Smooth muscle cell (in vitro differentiated cells): ENCODE results near the gene RAP1GAP2. TPM values are rescaled to one million over a fixed set of nuclear protein-coding genes. Genes with fewer than 3 reads are reported as not detected.

Experiments used
- DNase-seq: peaks from one replicate; lab custom pipeline; 2025; ENCODE audit not compliant: unreplicated experiment; lab: John Stamatoyannopoulos, UW
- H2AFZ ChIP-seq: fragments of 200-600 bp; sonication (generic); 2 replicates; pipeline ENCODE4 v1.6.0; 2016; ENCODE audit warnings: antibody characterized with exemption, low read depth, mild to moderate bottlenecking
- H3F3A ChIP-seq: fragments of 200-600 bp; sonication (generic); 2 replicates; pipeline ENCODE4 v1.6.0; 2017; ENCODE audit warnings: antibody characterized with exemption, low read depth
- H3K27ac ChIP-seq: fragments of 200-600 bp; sonication (generic); 2 replicates; pipeline ENCODE4 v1.5.1; 2016; ENCODE audit warnings: low read depth, mild to moderate bottlenecking
- H3K27me3 ChIP-seq: fragments of 200-600 bp; sonication (generic); 2 replicates; pipeline ENCODE4 v1.6.1; 2016; ENCODE audit warnings: low read depth, mild to moderate bottlenecking
- H3K36me3 ChIP-seq: fragments of 200-600 bp; sonication (generic); 2 replicates; pipeline ENCODE4 v1.5.1; 2016; ENCODE audit warnings: low read depth
- H3K4me1 ChIP-seq: fragments of 200-600 bp; sonication (generic); 2 replicates; pipeline ENCODE4 v1.5.1; 2016; ENCODE audit warnings: low read depth
- H3K4me2 ChIP-seq: fragments of 200-600 bp; sonication (generic); 2 replicates; pipeline ENCODE4 v1.6.0; 2016; ENCODE audit warnings: mild to moderate bottlenecking
- H3K4me3 ChIP-seq: fragments of 200-600 bp; sonication (generic); 2 replicates; pipeline ENCODE4 v1.5.1; 2016; ENCODE audit warnings: mild to moderate bottlenecking
- H3K79me2 ChIP-seq: fragments of 200-600 bp; sonication (generic); 2 replicates; pipeline ENCODE4 v1.6.0; 2016; ENCODE audit warnings: low read depth, mild to moderate bottlenecking
- H3K9ac ChIP-seq: fragments of 200-600 bp; sonication (generic); 2 replicates; pipeline ENCODE4 v1.6.0; 2016; ENCODE audit warnings: low read depth
- H3K9me3 ChIP-seq: fragments of 200-600 bp; sonication (generic); replicated peaks from 2 replicates; pipeline ENCODE4 v1.5.1; 2016; ENCODE audit warnings: low read depth
- H4K20me1 ChIP-seq: fragments of 200-600 bp; sonication (generic); 2 replicates; pipeline ENCODE4 v1.6.0; 2016; ENCODE audit warnings: low read depth
- CTCF ChIP-seq: fragments of 200-600 bp; sonication (generic); IDR thresholded peaks from 2 replicates; pipeline ENCODE4 v1.5.1; 2017; ENCODE audit warnings: borderline replicate concordance, mild to moderate bottlenecking, antibody characterized with exemption; ENCODE audit not compliant: insufficient read depth, poor library complexity, severe bottlenecking
- WGBS: methylation state at CpG from one replicate; pipeline ENCODE4 v1.1.7; 2016; ENCODE audit warnings: low lambda C conversion rate; 5-methylcytosine and 5-hydroxymethylcytosine counted together
- polyA plus RNA-seq: library from polyadenylated mRNA; unstranded; fragments of >200 nt; fragmentation: Nextera tagmentation; extraction: Ambion mirVana; gene quantifications from 2 replicates; pipeline ENCODE4 v1.2.1, GENCODE V29; 2016
- total RNA-seq: library from RNA; depleted of rRNA; stranded (reverse); fragments of >200 nt; gene quantifications from 2 replicates; pipeline ENCODE4 v1.2.3, GENCODE V29; 2014

Gene RAP1GAP2
- total and polyA plus RNA-seq, 2 experiments from 2014 or later: 0.31 to 0.99 TPM

- WGBS: 93% methylated on average over 15 of the region's 15 CpGs
- Histone ChIP-seq H4K20me1 (no peaks in the 10 kb centered on the region), H2AFZ (no peak overlapping the region), H3K4me1 (no peaks in the 10 kb centered on the region), H3F3A (no peaks in the 10 kb centered on the region), H3K36me3 (no peaks in the 10 kb centered on the region), H3K4me3 (no peak overlapping the region), H3K79me2 (no peaks in the 10 kb centered on the region), H3K27me3 (no peaks in the 10 kb centered on the region), H3K9me3 (no peaks in the 10 kb centered on the region), H3K9ac (no peak overlapping the region), H3K4me2 (no peak overlapping the region), H3K27ac (no peak overlapping the region)
- TF ChIP-seq CTCF: no peak
- DNase-seq: no peak
These were observed 109.7 kb downstream of the RAP1GAP2 start for GRCh38 chr17:2905696-2906501.

- no peak overlapping the region for H3K4me2 ChIP-seq
- H3K27ac ChIP-seq: no peak overlapping the region
- DNase-seq: no peak
- H3K27me3 ChIP-seq: no peaks in the 10 kb centered on the region
- H3K9ac ChIP-seq: no peak overlapping the region
- H3K4me1 ChIP-seq: no peaks in the 10 kb centered on the region
- over 99% methylated on average over 6 of the region's 6 CpGs for WGBS
- no peaks in the 10 kb centered on the region for H4K20me1 ChIP-seq
- no peak for TF ChIP-seq CTCF
- H2AFZ ChIP-seq: no peak overlapping the region
- H3K9me3 ChIP-seq: no peaks in the 10 kb centered on the region
- H3F3A ChIP-seq: no peaks in the 10 kb centered on the region
- no peak overlapping the region for H3K4me3 ChIP-seq
- no peaks in the 10 kb centered on the region for H3K79me2 ChIP-seq
- no peaks in the 10 kb centered on the region for H3K36me3 ChIP-seq
These were observed 110.7 kb downstream of the RAP1GAP2 start for GRCh38 chr17:2906901-2907300.

GRCh38 chr17:2909175-2909845 lies 113.1 kb downstream of the RAP1GAP2 start:
- DNase-seq: no peak
- Histone ChIP-seq H3K4me3 (no peak overlapping the region), H3K4me1 (no peaks in the 10 kb centered on the region), H3K9ac (no peak overlapping the region), H3K27ac (no peak overlapping the region), H3K4me2 (no peak overlapping the region), H4K20me1 (no peaks in the 10 kb centered on the region), H3K36me3 (no peaks in the 10 kb centered on the region), H3F3A (no peaks in the 10 kb centered on the region), H3K9me3 (no peaks in the 10 kb centered on the region), H2AFZ (no peak overlapping the region), H3K27me3 (no peaks in the 10 kb centered on the region), H3K79me2 (no peaks in the 10 kb centered on the region)
- no peak for TF ChIP-seq CTCF
- 90% methylated on average over 13 of the region's 13 CpGs for WGBS
